Peyer's patch (tissue), 4 donors: ENCODE data around the gene SAFB. TPM values are rescaled to one million over a fixed set of nuclear protein-coding genes. Genes with fewer than 3 reads are reported as not detected.
A peak's percentile ranks its signal among the peaks of the same experiment; 100 is the strongest.

Experiments
- DNase-seq, 3 donors: peaks; one replicate each; pipeline ENCODE4 v3.0.0-alpha.2; 2017 to 2019
- H3K27ac ChIP-seq, 4 donors: fragments of 200-600 bp; sonication (generic); one replicate each; pipeline ENCODE4 v1.5.1; 2016 to 2019
- H3K27me3 ChIP-seq, 2 donors: fragments of 200-600 bp; sonication (generic); one replicate each; pipeline ENCODE4 v1.5.1; 2019
- H3K36me3 ChIP-seq, 3 donors: fragments of 200-600 bp; sonication (generic); one replicate each; pipeline ENCODE4 v1.5.1; 2016 to 2019
- H3K4me1 ChIP-seq, 4 donors: fragments of 200-600 bp; sonication (generic); one replicate each; pipeline ENCODE4 v1.5.1; 2016 to 2019
- H3K4me3 ChIP-seq, 4 donors: fragments of 200-600 bp; sonication (generic); 1 replicate in 3 of 4; 2 replicates in 1 of 4; pipeline ENCODE4 v1.5.1; 2016 to 2019; ENCODE audit warnings: mild to moderate bottlenecking in 1 of 4
- H3K9me3 ChIP-seq, 4 donors: fragments of 200-600 bp; sonication (generic); one replicate each; pipeline ENCODE4 v1.5.1; 2016 to 2019; ENCODE audit warnings: mild to moderate bottlenecking in 1 of 4
- CTCF ChIP-seq, 6 experiments: fragments of 450-650 bp in 4 of 6; fragments of 200-600 bp in 2 of 6; sonication (generic) in 1 of 6; IDR thresholded peaks; one replicate each; pipeline ENCODE4 v1.5.1; 2017 to 2019; ENCODE audit warnings: antibody characterized with exemption in 6 of 6, mild to moderate bottlenecking in 3 of 6, moderate library complexity in 1 of 6
- POLR2A ChIP-seq, 2 donors: fragments of 450-650 bp; IDR thresholded peaks; one replicate each; pipeline ENCODE4 v1.5.1; 2017; ENCODE audit warnings: antibody characterized with exemption in 2 of 2, mild to moderate bottlenecking in 2 of 2, moderate library complexity in 2 of 2
- total RNA-seq, 4 donors: library from RNA; depleted of rRNA; stranded (reverse); fragments of >200 nt; gene quantifications; one replicate each; pipeline ENCODE4 v1.1.0, GENCODE V29; 2016

Gene SAFB
- total RNA-seq = 100 to 1,000 TPM in 3 of 4 donors, 10 to 100 TPM in 1; 86.3 to 374 (median 163) TPM

DNA sequence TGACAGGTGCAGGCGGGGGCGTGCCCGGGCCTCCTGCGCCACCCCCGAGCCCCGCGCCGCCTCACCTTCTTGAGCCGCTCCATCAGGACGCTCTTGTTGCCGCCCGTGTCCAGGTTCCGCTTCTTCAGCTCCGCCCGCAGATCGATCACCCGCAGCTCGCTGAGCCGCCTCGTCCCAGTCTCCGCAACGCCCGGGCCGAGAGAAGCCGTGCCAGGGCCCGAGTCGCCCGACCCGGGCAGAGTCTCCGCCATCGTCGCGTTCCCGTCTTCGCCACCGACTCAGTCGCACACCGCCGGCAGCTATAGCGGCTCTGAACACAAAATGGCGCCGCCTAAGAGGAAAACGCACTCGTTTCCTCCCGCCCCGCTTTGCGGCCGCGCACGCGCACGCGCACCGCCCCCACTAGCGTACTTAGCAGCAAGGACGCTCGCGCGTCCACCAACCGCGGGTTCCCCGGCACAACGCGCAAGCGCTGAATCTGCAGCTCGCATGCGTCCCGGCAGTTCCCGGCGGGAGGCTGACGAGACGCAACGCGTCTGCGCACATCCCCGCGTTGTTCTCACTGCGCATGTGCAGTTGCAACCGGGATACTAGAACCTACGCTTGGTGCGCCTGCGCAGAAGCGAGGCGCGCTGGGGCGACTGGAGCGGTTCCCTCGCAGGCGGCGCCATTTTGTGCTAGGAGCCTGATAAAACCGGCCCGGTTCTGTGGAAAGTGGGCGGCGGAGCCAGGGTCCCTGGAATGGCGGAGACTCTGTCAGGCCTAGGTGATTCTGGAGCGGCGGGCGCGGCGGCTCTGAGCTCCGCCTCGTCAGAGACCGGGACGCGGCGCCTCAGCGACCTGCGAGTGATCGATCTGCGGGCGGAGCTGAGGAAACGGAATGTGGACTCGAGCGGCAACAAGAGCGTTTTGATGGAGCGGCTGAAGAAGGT, at the start of gene SAFB, which contains the start of gene SAFB2:
SAFB (plus strand) TSS at position 619 of the 932 bp plus-strand sequence; CDS start at position 742, 123 bp downstream.
SAFB2 (minus strand) TSS at position 312 of the 932 bp plus-strand sequence; CDS start at position 251, 61 bp downstream.
- H3K27ac ChIP-seq = peak within 1 kb of the TSS; percentile 92 to 98 (median 96)
- no peaks in the 10 kb centered on the region for H3K27me3 ChIP-seq
- peak; percentile 96 to 100 (median 99) for DNase-seq
- no peaks in the 10 kb centered on the region for H3K9me3 ChIP-seq
- peaks cover 0 to 48% (median 0%) of the 10 kb centered on the region in 3 donors for H3K36me3 ChIP-seq
- peak within 1 kb of the TSS; percentile 78 to 99 (median 84) for H3K4me3 ChIP-seq
- peaks cover 0 to 54% (median 25%) of the 10 kb centered on the region in 4 donors for H3K4me1 ChIP-seq
- peak; percentile 88 to 90 for TF ChIP-seq POLR2A (IDR thresholded peaks at IDR 0.05)
- TF ChIP-seq CTCF (IDR thresholded peaks at IDR 0.05) = peak in 1 of 6 experiments; percentile 11

GRCh38 chr19:5575590-5575989, 47.3 kb upstream of the SAFB start:
- Histone ChIP-seq H3K9me3 (no peaks in the 10 kb centered on the region), H3K4me3 (no peak overlapping the region), H3K36me3 (no peaks in the 10 kb centered on the region), H3K4me1 (peaks cover 0 to 4% (median 0%) of the 10 kb centered on the region in 4 donors), H3K27ac (no peak overlapping the region), H3K27me3 (no peaks in the 10 kb centered on the region)
- no peak for DNase-seq
- TF ChIP-seq CTCF (IDR thresholded peaks at IDR 0.05) (no peak), POLR2A (IDR thresholded peaks at IDR 0.05) (no peak)

DNA sequence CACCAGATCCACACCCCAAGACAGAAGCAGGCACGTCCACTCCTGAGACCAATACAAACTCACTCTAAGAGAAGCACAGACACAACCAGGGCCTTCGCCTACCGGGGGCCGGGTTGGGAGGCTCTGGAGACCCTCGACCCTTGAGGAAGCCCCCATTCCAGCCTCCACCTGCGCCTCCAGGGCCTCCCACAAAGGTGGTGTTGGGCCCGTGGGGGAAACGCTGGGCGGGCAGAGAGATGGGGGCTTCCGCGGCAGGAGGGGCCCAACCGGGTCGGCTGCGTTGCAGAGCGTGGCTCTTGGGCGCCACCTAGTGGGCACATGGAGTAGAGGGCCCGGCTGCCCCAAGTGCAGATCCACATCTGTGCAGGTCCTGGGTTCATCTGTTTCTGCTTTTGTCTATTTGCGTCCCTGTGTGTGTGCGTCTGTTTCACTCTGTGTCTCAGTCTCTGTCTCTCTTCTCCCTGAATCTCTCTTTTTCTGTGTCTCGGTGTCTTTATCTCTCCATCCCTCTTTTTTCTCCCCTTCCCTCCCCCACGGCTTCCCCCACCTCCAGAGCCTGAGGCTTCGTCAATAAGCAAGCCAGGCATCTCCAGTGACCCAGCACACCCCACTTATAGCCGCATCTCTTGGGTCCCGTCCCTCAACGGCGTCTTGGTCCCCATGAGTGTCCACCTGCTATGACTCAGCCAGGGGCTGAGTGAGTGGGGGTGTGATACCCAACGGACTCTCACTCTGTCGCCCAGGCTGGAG, 44.6 kb upstream of the SAFB start:
- DNase-seq = peak; percentile 38 to 82 (median 81)
- no peak for TF ChIP-seq POLR2A (IDR thresholded peaks at IDR 0.05)
- peak; percentile 77 to 98 (median 90) for TF ChIP-seq CTCF (IDR thresholded peaks at IDR 0.05)
- peaks cover 0 to 4% (median 0%) of the 10 kb centered on the region in 4 donors for H3K4me1 ChIP-seq
- no peaks in the 10 kb centered on the region for H3K9me3 ChIP-seq
- H3K36me3 ChIP-seq = peaks cover 0 to 8% (median 0%) of the 10 kb centered on the region in 3 donors
- peak overlapping the region in 1 of 4 donors; percentile 12 for H3K27ac ChIP-seq
- H3K27me3 ChIP-seq = no peaks in the 10 kb centered on the region
- no peak overlapping the region for H3K4me3 ChIP-seq

DNA sequence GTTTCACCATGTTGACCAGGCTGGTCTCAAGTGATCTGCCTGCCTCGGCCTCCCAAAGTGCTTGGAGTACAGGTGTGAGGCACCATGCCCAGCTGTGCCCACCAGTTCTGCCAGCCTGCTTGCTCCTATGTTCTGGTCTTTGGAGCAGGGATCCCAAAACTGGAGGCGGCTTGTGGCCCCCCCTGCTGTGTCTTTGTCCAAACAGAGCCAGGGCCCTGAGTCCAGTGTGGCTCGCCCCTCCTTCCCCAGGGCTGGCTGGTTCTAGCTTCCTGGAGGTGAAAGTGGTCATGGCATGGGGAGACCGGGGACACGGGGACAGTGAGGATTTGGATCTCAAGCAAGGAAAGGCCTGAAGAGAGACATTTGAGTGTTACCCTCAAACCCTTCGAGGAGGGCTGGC, 43.6 kb upstream of the SAFB start:
- Histone ChIP-seq H3K9me3 (no peaks in the 10 kb centered on the region), H3K4me3 (no peak overlapping the region), H3K27me3 (no peaks in the 10 kb centered on the region), H3K27ac (no peak overlapping the region), H3K4me1 (peaks cover 0 to 4% (median 0%) of the 10 kb centered on the region in 4 donors), H3K36me3 (peaks cover 0 to 10% (median 0%) of the 10 kb centered on the region in 3 donors)
- TF ChIP-seq CTCF (IDR thresholded peaks at IDR 0.05) = no peak
- TF ChIP-seq POLR2A (IDR thresholded peaks at IDR 0.05) = no peak
- no peak for DNase-seq

DNA sequence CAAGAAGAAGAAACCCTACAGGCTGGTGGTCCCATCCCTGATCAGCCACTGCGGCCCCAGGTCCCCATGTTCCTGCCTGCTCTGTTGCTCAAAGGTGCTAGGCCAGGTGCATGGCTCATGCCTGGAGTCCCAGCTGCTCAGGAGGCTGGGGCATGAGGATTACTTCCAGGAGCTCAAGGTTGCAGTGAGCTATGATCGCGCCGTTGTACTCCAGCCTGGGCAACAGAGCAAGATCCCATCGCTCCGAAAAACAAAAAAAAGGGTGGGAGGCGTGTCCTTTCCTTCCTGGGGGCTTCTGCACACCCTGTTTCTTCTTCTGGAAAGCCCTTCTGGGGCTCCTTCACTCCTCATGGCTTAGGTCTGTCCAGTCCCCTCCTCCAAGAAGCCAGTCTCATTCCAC, 43.2 kb upstream of the SAFB start:
- no peaks in the 10 kb centered on the region for H3K9me3 ChIP-seq
- no peaks in the 10 kb centered on the region for H3K27me3 ChIP-seq
- no peak overlapping the region for H3K27ac ChIP-seq
- TF ChIP-seq CTCF (IDR thresholded peaks at IDR 0.05) (no peak), POLR2A (IDR thresholded peaks at IDR 0.05) (no peak)
- H3K4me3 ChIP-seq = no peak overlapping the region
- DNase-seq = no peak
- peaks cover 0 to 4% (median 0%) of the 10 kb centered on the region in 4 donors for H3K4me1 ChIP-seq
- peaks cover 0 to 12% (median 0%) of the 10 kb centered on the region in 3 donors for H3K36me3 ChIP-seq
